ENCODE results near the gene ZMPSTE24.
A peak's percentile ranks its signal among the peaks of the same experiment; 100 is the strongest.
"Not testable (repeated sequence)": the region's sequence is repeated elsewhere in the genome, so short reads cannot be mapped to it uniquely, and the experiment has no call there.

The ZMPSTE24 gene

GRCh38 chr1:40317394-40318074 lies 59.5 kb downstream of the ZMPSTE24 start:
- DNase-seq (ENCODE audit: low read depth): no peak
- TF ChIP-seq CTCF (IDR thresholded peaks at IDR 0.05; ENCODE audit: insufficient read depth, low read depth, low read length, missing control alignments): no peak
- no peak overlapping the region for H3K4me3 ChIP-seq (ENCODE audit: low read length)

GRCh38 chr1:40318476-40318875 lies 60.4 kb downstream of the ZMPSTE24 start:
- no peak for DNase-seq (ENCODE audit: low read depth)
- TF ChIP-seq CTCF (IDR thresholded peaks at IDR 0.05; ENCODE audit: insufficient read depth, low read depth, low read length, missing control alignments): no peak
- H3K4me3 ChIP-seq (ENCODE audit: low read length): no peak overlapping the region

- DNase-seq (ENCODE audit: low read depth): no peak
- TF ChIP-seq CTCF (IDR thresholded peaks at IDR 0.05; ENCODE audit: insufficient read depth, low read depth, low read length, missing control alignments): no peak
- H3K4me3 ChIP-seq (ENCODE audit: low read length): no peak overlapping the region
These were observed 61.1 kb downstream of the ZMPSTE24 start for GRCh38 chr1:40318970-40319621.

- not testable (repeated sequence) for H3K4me3 ChIP-seq (ENCODE audit: low read length); DNase-seq (ENCODE audit: low read depth)
These were observed 73.4 kb downstream of the ZMPSTE24 start for GRCh38 chr1:40331403-40331802.

GRCh38 chr1:40332695-40333094 lies 74.7 kb downstream of the ZMPSTE24 start:
- no peak for DNase-seq (ENCODE audit: low read depth)
- no peak for TF ChIP-seq CTCF (IDR thresholded peaks at IDR 0.05; ENCODE audit: insufficient read depth, low read depth, low read length, missing control alignments)
- H3K4me3 ChIP-seq (ENCODE audit: low read length): no peak overlapping the region

GRCh38 chr1:40337443-40337842 lies 79.4 kb downstream of the ZMPSTE24 start:
- TF ChIP-seq CTCF (IDR thresholded peaks at IDR 0.05; ENCODE audit: insufficient read depth, low read depth, low read length, missing control alignments): no peak
- no peak overlapping the region for H3K4me3 ChIP-seq (ENCODE audit: low read length)
- no peak for DNase-seq (ENCODE audit: low read depth)

GRCh38 chr1:40338745-40339419 lies 80.8 kb downstream of the ZMPSTE24 start:
- DNase-seq (ENCODE audit: low read depth): peak; percentile 83
- no peak overlapping the region for H3K4me3 ChIP-seq (ENCODE audit: low read length)
- peak; percentile 100 for TF ChIP-seq CTCF (IDR thresholded peaks at IDR 0.05; ENCODE audit: insufficient read depth, low read depth, low read length, missing control alignments)
